PFSK-1 (cell line): Measurements from ENCODE around the gene PIK3AP1.

Experiments used
- FOXP2 ChIP-seq: optimal IDR thresholded peaks from 2 replicates; pipeline ENCODE3; 2011; ENCODE audit warnings: borderline replicate concordance, control low read depth, inconsistent platforms; ENCODE audit not compliant: insufficient read depth; ENCODE audit errors: extremely low read length, extremely low read depth
- POLR2AphosphoS5 ChIP-seq: IDR thresholded peaks from 2 replicates; pipeline ENCODE4 v1.6.1; 2012; ENCODE audit warnings: low read depth, mild to moderate bottlenecking, control low read depth, low read length, moderate library complexity
- SIN3A ChIP-seq: IDR thresholded peaks from 2 replicates; pipeline ENCODE4 v1.6.1; 2012; ENCODE audit warnings: mild to moderate bottlenecking, low read length, moderate library complexity, borderline replicate concordance; ENCODE audit not compliant: insufficient read depth
- TAF1 ChIP-seq: IDR thresholded peaks from 2 replicates; pipeline ENCODE4 v1.6.1; 2012; ENCODE audit warnings: low read length, control low read depth, borderline replicate concordance; ENCODE audit not compliant: insufficient read depth
- TF ChIP-seq, protein P1 (sequence below), 2 experiments: IDR thresholded peaks; 2 replicates each; pipeline versions ENCODE4 v1.6.1 to v1.8.0; 2011 to 2012; ENCODE audit warnings: low read depth in 2 of 2, low read length in 2 of 2, control low read depth in 1 of 2, inconsistent platforms in 1 of 2, mild to moderate bottlenecking in 1 of 2, moderate library complexity in 1 of 2; ENCODE audit not compliant: insufficient read depth in 1 of 2

PIK3AP1 gene

DNA sequence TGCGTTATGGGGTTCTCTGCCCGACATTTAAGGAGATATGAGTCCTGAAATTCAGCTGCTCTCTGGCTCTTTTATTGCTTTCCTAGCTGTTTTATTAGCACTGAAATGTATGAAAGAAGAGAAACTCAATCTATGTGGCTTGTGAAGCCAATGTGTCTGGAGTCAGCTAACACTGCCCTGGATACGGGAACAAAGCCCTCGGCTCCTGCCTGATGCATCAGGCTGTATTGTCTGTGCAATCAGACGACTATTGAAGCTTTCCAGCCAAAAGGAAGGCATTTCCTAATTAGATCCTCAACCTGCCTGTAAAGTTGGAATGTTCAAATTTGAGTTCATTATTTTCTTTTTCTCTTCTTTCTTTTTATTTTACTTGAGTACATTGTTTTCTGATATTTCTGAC, 111.5 kb downstream of the PIK3AP1 start:
- no peak for TF ChIP-seq POLR2AphosphoS5
- TF ChIP-seq FOXP2: no peak
- TF ChIP-seq TAF1: no peak
- TF ChIP-seq, protein P1, sequence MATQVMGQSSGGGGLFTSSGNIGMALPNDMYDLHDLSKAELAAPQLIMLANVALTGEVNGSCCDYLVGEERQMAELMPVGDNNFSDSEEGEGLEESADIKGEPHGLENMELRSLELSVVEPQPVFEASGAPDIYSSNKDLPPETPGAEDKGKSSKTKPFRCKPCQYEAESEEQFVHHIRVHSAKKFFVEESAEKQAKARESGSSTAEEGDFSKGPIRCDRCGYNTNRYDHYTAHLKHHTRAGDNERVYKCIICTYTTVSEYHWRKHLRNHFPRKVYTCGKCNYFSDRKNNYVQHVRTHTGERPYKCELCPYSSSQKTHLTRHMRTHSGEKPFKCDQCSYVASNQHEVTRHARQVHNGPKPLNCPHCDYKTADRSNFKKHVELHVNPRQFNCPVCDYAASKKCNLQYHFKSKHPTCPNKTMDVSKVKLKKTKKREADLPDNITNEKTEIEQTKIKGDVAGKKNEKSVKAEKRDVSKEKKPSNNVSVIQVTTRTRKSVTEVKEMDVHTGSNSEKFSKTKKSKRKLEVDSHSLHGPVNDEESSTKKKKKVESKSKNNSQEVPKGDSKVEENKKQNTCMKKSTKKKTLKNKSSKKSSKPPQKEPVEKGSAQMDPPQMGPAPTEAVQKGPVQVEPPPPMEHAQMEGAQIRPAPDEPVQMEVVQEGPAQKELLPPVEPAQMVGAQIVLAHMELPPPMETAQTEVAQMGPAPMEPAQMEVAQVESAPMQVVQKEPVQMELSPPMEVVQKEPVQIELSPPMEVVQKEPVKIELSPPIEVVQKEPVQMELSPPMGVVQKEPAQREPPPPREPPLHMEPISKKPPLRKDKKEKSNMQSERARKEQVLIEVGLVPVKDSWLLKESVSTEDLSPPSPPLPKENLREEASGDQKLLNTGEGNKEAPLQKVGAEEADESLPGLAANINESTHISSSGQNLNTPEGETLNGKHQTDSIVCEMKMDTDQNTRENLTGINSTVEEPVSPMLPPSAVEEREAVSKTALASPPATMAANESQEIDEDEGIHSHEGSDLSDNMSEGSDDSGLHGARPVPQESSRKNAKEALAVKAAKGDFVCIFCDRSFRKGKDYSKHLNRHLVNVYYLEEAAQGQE (IDR thresholded peaks at IDR 0.05; ENCODE audit: insufficient read depth in 1 of 2, low read depth in 2 of 2, low read length in 2 of 2): no peak
- no peak for TF ChIP-seq SIN3A

DNA sequence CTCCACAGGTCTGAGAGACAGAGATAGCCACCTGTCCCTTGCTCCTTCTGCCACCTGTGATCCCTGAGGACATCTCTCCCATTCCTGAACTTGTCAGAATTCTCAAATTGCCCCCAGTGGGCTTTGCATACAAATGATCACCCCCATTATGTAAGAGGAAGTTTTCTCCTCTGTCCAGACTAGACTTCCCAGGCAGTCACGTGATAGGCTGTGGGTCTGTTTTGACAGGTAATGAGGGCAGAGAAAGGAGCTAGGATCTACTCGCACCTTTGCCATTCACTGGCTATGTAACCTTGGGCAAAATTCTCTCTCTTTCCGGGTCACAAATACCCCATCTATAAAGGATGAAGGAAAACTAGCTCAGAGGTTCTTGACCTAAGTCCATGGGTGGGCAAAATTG, 112.1 kb downstream of the PIK3AP1 start:
- TF ChIP-seq POLR2AphosphoS5 (no peak), SIN3A (no peak), TAF1 (no peak), FOXP2 (no peak)
- TF ChIP-seq, protein P1 (IDR thresholded peaks at IDR 0.05; ENCODE audit: insufficient read depth in 1 of 2, low read depth in 2 of 2, low read length in 2 of 2): no peak

DNA sequence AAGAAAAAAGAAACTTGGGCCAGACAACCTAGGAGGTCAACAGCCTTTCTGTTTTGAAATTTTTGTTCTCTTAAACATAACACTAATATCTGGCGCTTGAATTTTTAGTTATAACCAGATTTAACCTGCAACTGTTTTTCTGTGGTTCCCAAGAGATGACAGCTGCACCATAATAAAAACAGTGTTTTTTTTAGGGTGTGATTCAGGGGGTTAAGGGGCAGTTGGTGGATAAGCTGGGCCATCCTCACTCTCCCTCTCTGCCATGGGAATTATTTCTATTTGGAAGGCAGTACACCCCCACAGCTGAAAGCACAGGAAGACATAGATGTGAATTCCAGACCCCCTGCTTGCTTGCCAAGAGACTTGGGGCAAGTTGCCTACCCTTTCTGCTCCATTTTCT, 113.4 kb downstream of the PIK3AP1 start:
- TF ChIP-seq, protein P1 (IDR thresholded peaks at IDR 0.05; ENCODE audit: insufficient read depth in 1 of 2, low read depth in 2 of 2, low read length in 2 of 2): no peak
- no peak for TF ChIP-seq POLR2AphosphoS5
- TF ChIP-seq SIN3A: no peak
- no peak for TF ChIP-seq FOXP2
- TF ChIP-seq TAF1: no peak

DNA sequence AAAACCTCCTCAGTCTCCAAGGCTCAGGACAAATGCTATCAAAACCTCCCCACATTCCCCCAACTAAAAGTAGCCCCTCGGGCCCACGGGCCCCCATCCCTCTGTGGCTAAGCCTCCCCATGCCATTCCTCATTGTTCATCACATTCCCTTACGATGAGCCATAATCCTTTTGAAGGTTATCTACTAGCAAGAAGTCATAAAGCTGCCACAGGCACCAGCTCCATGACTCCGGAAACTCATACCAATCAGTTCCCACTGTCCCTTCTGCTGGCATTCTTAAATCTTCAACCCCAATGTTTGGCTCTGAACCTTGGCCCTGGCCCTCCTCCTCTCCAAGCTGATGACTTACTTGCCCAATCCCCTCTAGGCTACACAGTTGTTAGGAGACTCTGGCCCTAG, 114.1 kb downstream of the PIK3AP1 start:
- no peak for TF ChIP-seq SIN3A
- no peak for TF ChIP-seq POLR2AphosphoS5
- TF ChIP-seq TAF1: no peak
- no peak for TF ChIP-seq FOXP2
- TF ChIP-seq, protein P1 (IDR thresholded peaks at IDR 0.05; ENCODE audit: insufficient read depth in 1 of 2, low read depth in 2 of 2, low read length in 2 of 2): no peak

DNA sequence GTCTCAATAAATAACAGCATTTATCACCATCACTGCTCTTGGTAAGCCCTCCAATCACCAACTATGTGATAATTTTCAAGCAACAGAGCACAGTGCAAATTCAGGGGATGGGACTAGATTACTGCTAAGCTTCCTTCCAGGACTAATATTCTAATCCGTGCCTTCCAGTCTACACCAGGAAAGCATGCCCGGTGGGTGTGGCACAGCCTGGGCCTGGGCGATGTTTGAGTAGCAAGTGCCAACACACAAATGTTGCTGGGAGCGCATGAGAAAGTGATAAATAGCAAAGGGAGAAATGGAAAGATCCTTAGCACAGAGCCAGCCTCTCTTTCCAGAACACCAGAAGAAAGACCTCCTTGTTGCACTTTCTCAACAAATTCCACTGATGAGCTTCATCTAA, 120.0 kb downstream of the PIK3AP1 start:
- TF ChIP-seq SIN3A (no peak), FOXP2 (no peak), POLR2AphosphoS5 (no peak), TAF1 (no peak)
- TF ChIP-seq, protein P1 (IDR thresholded peaks at IDR 0.05; ENCODE audit: insufficient read depth in 1 of 2, low read depth in 2 of 2, low read length in 2 of 2): no peak
